HepG2 (cell line): ENCODE results near the gene NOA1. TPM values are rescaled to one million over a fixed set of nuclear protein-coding genes. Genes with fewer than 3 reads are reported as not detected.

Experiments used
- ATAC-seq: fragments of 200-7000 bp; cut with Tn5 transposase; 3 replicates; pipeline ENCODE4 v1.9.1; 2020; ENCODE audit warnings: mild to moderate bottlenecking, moderate library complexity
- BruUV-seq: library from RNA; stranded (reverse); fragments of 400-500 nt; replicated peaks from 2 replicates; lab custom pipeline; 2021; lab: Mats Ljungman, UMichigan
- CTCF ChIA-PET: fragments of 300-600 bp; formaldehyde crosslinking; extraction: SDS; loops from one replicate; lab custom pipeline; 2021; ENCODE audit warnings: low total read pairs, inconsistent platforms, low intra/inter-chr PET ratio; lab: Yijun Ruan, JAX
- POLR2A ChIA-PET: fragments of 350-600 bp; sonication (Branson Sonifier 250); formaldehyde crosslinking; loops from one replicate; lab custom pipeline; 2020; ENCODE audit warnings: antibody characterized with exemption, inconsistent platforms; lab: Yijun Ruan, JAX
- DNase-seq: peaks from one replicate; pipeline ENCODE4 v3.0.0-alpha.2; 2015; ENCODE audit warnings: low spot score
- FAIRE-seq: peaks from 3 replicates; lab custom pipeline; 2011; peaks lifted over from hg19 to GRCh38; lab: Jason Lieb, UNC
- H2AFZ ChIP-seq: one replicate; pipeline ENCODE4 v1.6.1; 2011; ENCODE audit warnings: low read length, inconsistent platforms
- H3K27ac ChIP-seq: fragments of 300-600 bp; 3 replicates; pipeline ENCODE4 v1.8.0; 2011; ENCODE audit warnings: mixed run types, mild to moderate bottlenecking, mixed read lengths, low read length, inconsistent platforms; ENCODE audit not compliant: insufficient read depth; ENCODE audit errors: extremely low read length
- H3K27me3 ChIP-seq, 2 experiments: fragments of 200-600 bp in 1 of 2; 2 replicates in 1 of 2; 3 replicates in 1 of 2; pipeline versions ENCODE4 v1.6.0 to v1.8.0; 2011; ENCODE audit warnings: low read length in 2 of 2, mild to moderate bottlenecking in 2 of 2, moderate library complexity in 2 of 2, inconsistent platforms in 1 of 2; ENCODE audit not compliant: insufficient read depth in 2 of 2, control insufficient read depth in 1 of 2
- H3K36me3 ChIP-seq, 2 experiments: fragments of 200-600 bp in 1 of 2; replicated peaks in 1 of 2; 2 replicates in 1 of 2; 3 replicates in 1 of 2; pipeline versions ENCODE4 v1.5.1 to v1.8.0; 2011; ENCODE audit warnings: low read length in 2 of 2, inconsistent platforms in 1 of 2; ENCODE audit not compliant: insufficient read depth in 2 of 2, control insufficient read depth in 1 of 2
- H3K4me1 ChIP-seq: 2 replicates; pipeline ENCODE4 v1.5.1; 2012; ENCODE audit warnings: low read length, inconsistent platforms; ENCODE audit not compliant: insufficient read depth
- H3K4me2 ChIP-seq: 2 replicates; pipeline ENCODE4 v1.6.0; 2011; ENCODE audit warnings: low read depth, low read length, inconsistent platforms
- H3K4me3 ChIP-seq, 3 experiments: fragments of 200-600 bp in 1 of 3; sonication (generic), shearing (Covaris generic) in 1 of 3; replicated peaks in 1 of 3; 2 replicates each; pipeline ENCODE4 v1.5.1; 2011 to 2016; ENCODE audit warnings: low read length in 3 of 3, inconsistent platforms in 2 of 3, low read depth in 2 of 3, mild to moderate bottlenecking in 2 of 3, control low read depth in 1 of 3, mixed read lengths in 1 of 3; ENCODE audit not compliant: insufficient read depth in 1 of 3
- H3K79me2 ChIP-seq: one replicate; pipeline ENCODE4 v1.6.1; 2011; ENCODE audit warnings: low read length, inconsistent platforms; ENCODE audit not compliant: insufficient read depth
- H3K9ac ChIP-seq: 2 replicates; pipeline ENCODE4 v1.6.0; 2011; ENCODE audit warnings: mild to moderate bottlenecking, low read depth, low read length, inconsistent platforms; ENCODE audit not compliant: insufficient read depth
- H3K9me3 ChIP-seq: 2 replicates; pipeline ENCODE4 v1.5.1; 2012; ENCODE audit warnings: mild to moderate bottlenecking, low read length
- H4K20me1 ChIP-seq: 2 replicates; pipeline ENCODE4 v1.6.0; 2011; ENCODE audit warnings: inconsistent platforms, mild to moderate bottlenecking, low read length, moderate library complexity; ENCODE audit not compliant: insufficient read depth
- CAMTA2 ChIP-seq: sonication (generic); formaldehyde crosslinking; IDR thresholded peaks from 2 replicates; pipeline ENCODE4 v1.4.0; 2020; ENCODE audit warnings: mild to moderate bottlenecking, missing genetic modification reagents, borderline replicate concordance
- GPN1 ChIP-seq: sonication (generic); formaldehyde crosslinking; IDR thresholded peaks from 2 replicates; pipeline ENCODE4 v1.5.1; 2020; ENCODE audit warnings: missing genetic modification reagents, borderline replicate concordance
- KDM5B ChIP-seq: sonication (generic); formaldehyde crosslinking; IDR thresholded peaks from 2 replicates; pipeline ENCODE4 v1.4.0; 2020; ENCODE audit warnings: missing genetic modification reagents, mild to moderate bottlenecking, borderline replicate concordance
- MAX ChIP-seq: IDR thresholded peaks from 2 replicates; pipeline ENCODE4 v1.6.1; 2012; ENCODE audit warnings: inconsistent platforms
- MXD3 ChIP-seq: IDR thresholded peaks from 2 replicates; pipeline ENCODE4 v1.6.1; 2016; ENCODE audit warnings: mild to moderate bottlenecking, missing biosample characterization, missing genetic modification reagents
- PITX1 ChIP-seq: sonication (generic); formaldehyde crosslinking; IDR thresholded peaks from 2 replicates; pipeline ENCODE4 v1.5.1; 2020; ENCODE audit warnings: mild to moderate bottlenecking, missing genetic modification reagents
- RBM39 ChIP-seq: fragments of 200-400 bp; formaldehyde crosslinking; IDR thresholded peaks from one replicate; pipeline ENCODE4 v1.6.1; 2018; ENCODE audit warnings: antibody characterized with exemption, mild to moderate bottlenecking, low read depth, low read length; ENCODE audit not compliant: poor library complexity, severe bottlenecking
- REXO4 ChIP-seq: sonication (generic); formaldehyde crosslinking; IDR thresholded peaks from 2 replicates; pipeline ENCODE4 v1.8.0; 2022; ENCODE audit warnings: missing genetic modification reagents, mild to moderate bottlenecking, borderline replicate concordance
- SNRNP70 ChIP-seq: fragments of 200-400 bp; formaldehyde crosslinking; IDR thresholded peaks from 2 replicates; pipeline ENCODE4 v1.6.1; 2017; ENCODE audit warnings: mild to moderate bottlenecking, low read depth, low read length, moderate library complexity
- XRCC5 ChIP-seq: fragments of 200-400 bp; formaldehyde crosslinking; optimal IDR thresholded peaks from 2 replicates; pipeline ENCODE3; 2017; ENCODE audit warnings: mild to moderate bottlenecking, low read length
- ZGPAT ChIP-seq: IDR thresholded peaks from 2 replicates; pipeline ENCODE4 v1.6.1; 2016; ENCODE audit warnings: mild to moderate bottlenecking
- ZNF230 ChIP-seq: sonication (generic); formaldehyde crosslinking; IDR thresholded peaks from 2 replicates; pipeline ENCODE4 v1.4.0; 2020; ENCODE audit warnings: mild to moderate bottlenecking, missing genetic modification reagents
- ZNF263 ChIP-seq: sonication (generic); formaldehyde crosslinking; IDR thresholded peaks from 2 replicates; pipeline ENCODE4 v1.4.0; 2020; ENCODE audit warnings: missing genetic modification reagents
- ZNF431 ChIP-seq: sonication (generic); formaldehyde crosslinking; IDR thresholded peaks from 2 replicates; pipeline ENCODE4 v1.9.0; 2022; ENCODE audit warnings: missing genetic modification reagents, low read depth, mild to moderate bottlenecking, borderline replicate concordance
- ZNF770 ChIP-seq: sonication (generic); formaldehyde crosslinking; IDR thresholded peaks from 2 replicates; pipeline ENCODE4 v1.5.0; 2020; ENCODE audit warnings: mild to moderate bottlenecking, missing genetic modification reagents
- ZNF879 ChIP-seq: sonication (generic); formaldehyde crosslinking; IDR thresholded peaks from 2 replicates; pipeline ENCODE4 v1.8.1; 2023; ENCODE audit warnings: missing genetic modification reagents
- ZSCAN29 ChIP-seq: sonication (generic); formaldehyde crosslinking; conservative IDR thresholded peaks from 2 replicates; pipeline ENCODE4 v1.4.0; 2020; ENCODE audit warnings: mild to moderate bottlenecking, missing genetic modification reagents
- WGBS: methylation state at CpG from one replicate; pipeline ENCODE4 v1.1.6; 2017; ENCODE audit warnings: low lambda C conversion rate; 5-methylcytosine and 5-hydroxymethylcytosine counted together
- in situ Hi-C: cut with HindIII; loops from 2 replicates; pipeline ENCODE4 v1.10.0; 2017; ENCODE audit warnings: low pct_unique_long_range_greater_than_20kb; ENCODE audit not compliant: extremely low pct_ligation_motif_present
- intact Hi-C: fragments of 100-400 bp; cut with micrococcal nuclease; formaldehyde crosslinking; loops from one replicate; pipeline ENCODE4 v1.10.0; 2022; ENCODE audit not compliant: unreplicated experiment
- polyA plus RNA-seq, 8 experiments: library from polyadenylated mRNA; depleted of rRNA in 3 of 8; stranded (reverse) in 7 of 8; unstranded in 1 of 8; fragments of >200 nt; fragmentation: Illumina TruSeq in 4 of 8; extraction: Trizol in 4 of 8; gene quantifications; 2 replicates each; pipeline versions ENCODE4 v1.2.1 to v1.2.3, GENCODE V29; 2011 to 2016; ENCODE audit warnings: low read depth in 4 of 8, missing spikeins in 1 of 8, mixed read lengths in 1 of 8; ENCODE audit not compliant: insufficient read depth in 1 of 8
- total RNA-seq, 5 experiments: library from RNA; depleted of rRNA; stranded (reverse); fragments of >200 nt; fragmentation: Illumina TruSeq; extraction: Trizol; gene quantifications; 2 replicates each; pipeline ENCODE4 v1.2.3, GENCODE V29; 2016; ENCODE audit warnings: low read depth in 1 of 5

The NOA1 gene
- total and polyA plus RNA-seq, 2 of the 13 experiments (the other 11 are each of a cell fraction or from before 2014, with no cell fraction given): 17.3 to 19.0 TPM

- TF ChIP-seq ZNF770 (CRISPR knock-in tag) (0 out of 2 replicates have a peak, but pooled peaks have one; percentile 32), XRCC5 (no peak), ZNF230 (CRISPR knock-in tag) (no peak), RBM39 (peak; percentile 63), GPN1 (CRISPR knock-in tag) (no peak), REXO4 (CRISPR knock-in tag) (no peak), SNRNP70 (no peak)
Measured at GRCh38 chr4:56976837-56977320, 527 bp downstream of the NOA1 start (continued).

- no peak for FAIRE-seq
- no TSS peak for BruUV-seq
- POLR2A ChIA-PET: interaction anchor here (1.0 to 3.5 kb wide), 5 partner anchors 29 to 1431 kb away, joined by 3 to 49 read pairs (median 3); partner anchors contain the start of genes PAICS, PPAT and REST
- TF ChIP-seq ZSCAN29 (0 out of 2 replicates have a peak, but pooled peaks have one; percentile 57), CAMTA2 (CRISPR knock-in tag) (no peak), ZNF263 (CRISPR knock-in tag) (peak; percentile 12; the same call in 1 of the 2 replicates), ZGPAT (CRISPR knock-in tag) (no peak), MAX (peak; percentile 21; the same call in 1 of the 2 replicates), MXD3 (CRISPR knock-in tag) (no peak), ZNF879 (0 out of 2 replicates have a peak, but pooled peaks have one; percentile 46), PITX1 (CRISPR knock-in tag) (peak; percentile 47; the same call in 1 of the 2 replicates), KDM5B (0 out of 2 replicates have a peak, but pooled peaks have one; percentile 30), ZNF431 (CRISPR knock-in tag) (0 out of 2 replicates have a peak, but pooled peaks have one; percentile 9)
Measured at GRCh38 chr4:56976283-56976836, 1.0 kb downstream of the NOA1 start.

More at GRCh38 chr4:56976283-56976836, 1.0 kb downstream of the NOA1 start:
- intact Hi-C loops (loop anchor here (2.0 to 5.0 kb wide), 3 partner anchors 16 to 539 kb away; partner anchors contain the start of genes PAICS and PPAT), in situ Hi-C loops (no loop called here)
- peak; percentile 34 for ATAC-seq
- Histone ChIP-seq H3K4me1 (peaks cover 31% of the 10 kb centered on the region), H3K79me2 (peaks cover 59% of the 10 kb centered on the region), H2AFZ (no peak overlapping the region), H3K36me3 (peaks cover 14 to 24% of the 10 kb centered on the region in 2 experiments), H3K4me3 (peak overlapping the region; percentile 90 to 93 (median 92)), H3K9me3 (peaks cover 16% of the 10 kb centered on the region), H3K9ac (peak overlapping the region; percentile 97), H3K27ac (peak overlapping the region; percentile 88), H4K20me1 (peaks cover 21% of the 10 kb centered on the region), H3K27me3 (no peaks in the 10 kb centered on the region; a peak in 1 of 5 replicates), H3K4me2 (peak overlapping the region; percentile 84)
- WGBS: 3% methylated on average over 7 of the region's 35 CpGs
- DNase-seq: peak; percentile 12
- CTCF ChIA-PET: no interaction called here
